ENCODE data around the gene DCDC2B. TPM values are rescaled to one million over a fixed set of nuclear protein-coding genes. Genes with fewer than 3 reads are reported as not detected.
A peak's percentile ranks its signal among the peaks of the same experiment; 100 is the strongest.

Gene DCDC2B
- total RNA-seq (2021): not detected in 2 replicates
- long read RNA-seq, partial matches to known transcripts: 0 of 6 reads
- long read RNA-seq, other reads (novel, unspliced or antisense): 6 of 6 reads

DNA sequence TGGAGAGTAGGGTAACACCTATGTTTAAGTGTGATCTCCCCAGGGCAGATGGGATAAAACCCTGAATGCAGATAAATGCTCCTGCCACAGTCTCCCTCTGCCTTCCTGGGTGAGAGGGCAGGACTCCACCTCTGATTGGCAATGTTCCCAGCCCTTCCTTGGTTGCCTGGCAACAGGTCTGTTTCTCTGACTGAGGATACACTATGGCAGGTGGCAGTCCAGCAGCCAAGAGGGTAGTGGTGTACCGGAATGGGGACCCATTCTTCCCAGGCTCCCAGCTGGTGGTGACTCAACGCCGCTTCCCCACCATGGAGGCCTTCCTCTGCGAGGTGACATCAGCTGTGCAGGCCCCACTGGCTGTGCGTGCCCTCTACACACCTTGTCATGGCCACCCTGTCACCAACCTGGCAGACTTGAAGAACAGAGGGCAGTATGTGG is at the start of gene DCDC2B:
Gene DCDC2B, plus strand, starts transcription at position 199 of the 438 bp plus-strand sequence. Its CDS starts 5 bp downstream, at position 204.
- Histone ChIP-seq H2BK5ac (ENCODE audit: insufficient read length, low read length) (no peak within 1 kb of the TSS), H3K23me2 (ENCODE audit: insufficient read length, low read depth, low read length, poor library complexity, severe bottlenecking) (peaks cover 10% of the 10 kb centered on the region), H3K79me1 (ENCODE audit: insufficient read depth, low read depth, low read length, poor library complexity, severe bottlenecking) (no peaks in the 10 kb centered on the region), H3K27ac (ENCODE audit: insufficient read length, low read depth, low read length) (no peak within 1 kb of the TSS), H3K23ac (ENCODE audit: insufficient read length, low read depth, low read length) (no peak within 1 kb of the TSS), H2AK5ac (ENCODE audit: insufficient read length, low read length) (no peak within 1 kb of the TSS), H3K79me2 (ENCODE audit: insufficient read depth, low read length) (no peaks in the 10 kb centered on the region), H3K4me2 (ENCODE audit: insufficient read depth, insufficient read length, low read length) (no peak within 1 kb of the TSS), H3K9ac (ENCODE audit: extremely low read depth, insufficient read length, low read length) (no peak within 1 kb of the TSS), H3K9me3 (ENCODE audit: control insufficient read depth, low read depth, low read length) (no peaks in the 10 kb centered on the region), H3K27me3 (ENCODE audit: insufficient read depth, low read length) (no peaks in the 10 kb centered on the region; the same call in 1 of the 2 replicates), H3T11ph (ENCODE audit: low read length) (no peak within 1 kb of the TSS), H3K14ac (ENCODE audit: insufficient read depth, low read length) (no peak within 1 kb of the TSS), H2AFZ (ENCODE audit: low read length) (no peak within 1 kb of the TSS), H3K4ac (ENCODE audit: low read depth, low read length) (no peak within 1 kb of the TSS), H4K91ac (ENCODE audit: insufficient read length, low read depth, low read length) (no peak within 1 kb of the TSS), H3K56ac (ENCODE audit: insufficient read length, low read depth, low read length) (no peak within 1 kb of the TSS), H2BK20ac (ENCODE audit: low read depth, low read length, poor library complexity, severe bottlenecking) (no peak within 1 kb of the TSS), H2BK12ac (ENCODE audit: insufficient read length, low read depth, low read length) (no peak within 1 kb of the TSS), H3K4me1 (ENCODE audit: insufficient read depth, low read length) (peaks cover 4% of the 10 kb centered on the region; the same call in 1 of the 2 replicates), H4K20me1 (ENCODE audit: control insufficient read depth, insufficient read depth, insufficient read length) (no peaks in the 10 kb centered on the region), H4K5ac (ENCODE audit: insufficient read length, low read depth, low read length) (no peak within 1 kb of the TSS), H2BK120ac (ENCODE audit: low read depth, low read length, poor library complexity, severe bottlenecking) (no peak within 1 kb of the TSS), H3K18ac (ENCODE audit: insufficient read length, low read depth, low read length) (no peak within 1 kb of the TSS), H2BK15ac (ENCODE audit: low read depth, low read length) (no peak within 1 kb of the TSS), H4K8ac (replicated peaks; ENCODE audit: insufficient read length, low read depth, low read length) (no peak within 1 kb of the TSS)
- H3K36me3 Mint-ChIP-seq (ENCODE audit: insufficient read depth in 1 of 3, low read depth in 3 of 3): peaks cover 0 to 14% (median 11%) of the 10 kb centered on the region in 3 experiments; a peak in 5 of 7 replicates
- no peak for DNase-seq
- peaks cover 12% of the 10 kb centered on the region for H3K27me3 Mint-ChIP-seq (ENCODE audit: low read depth)
- H3K9me3 Mint-ChIP-seq: no peaks in the 10 kb centered on the region
- WGBS (ENCODE audit: extremely low coverage, insufficient read length, low lambda C conversion rate): no CpG with 5 or more reads among the region's 5 CpGs
- peak within 1 kb of the TSS in 1 of 2 experiments; percentile 32; a peak in 1 of 5 replicates for H3K4me3 Mint-ChIP-seq
- peaks cover 8 to 11% of the 10 kb centered on the region in 2 experiments for H3K4me1 Mint-ChIP-seq
- TF ChIP-seq, protein P1, sequence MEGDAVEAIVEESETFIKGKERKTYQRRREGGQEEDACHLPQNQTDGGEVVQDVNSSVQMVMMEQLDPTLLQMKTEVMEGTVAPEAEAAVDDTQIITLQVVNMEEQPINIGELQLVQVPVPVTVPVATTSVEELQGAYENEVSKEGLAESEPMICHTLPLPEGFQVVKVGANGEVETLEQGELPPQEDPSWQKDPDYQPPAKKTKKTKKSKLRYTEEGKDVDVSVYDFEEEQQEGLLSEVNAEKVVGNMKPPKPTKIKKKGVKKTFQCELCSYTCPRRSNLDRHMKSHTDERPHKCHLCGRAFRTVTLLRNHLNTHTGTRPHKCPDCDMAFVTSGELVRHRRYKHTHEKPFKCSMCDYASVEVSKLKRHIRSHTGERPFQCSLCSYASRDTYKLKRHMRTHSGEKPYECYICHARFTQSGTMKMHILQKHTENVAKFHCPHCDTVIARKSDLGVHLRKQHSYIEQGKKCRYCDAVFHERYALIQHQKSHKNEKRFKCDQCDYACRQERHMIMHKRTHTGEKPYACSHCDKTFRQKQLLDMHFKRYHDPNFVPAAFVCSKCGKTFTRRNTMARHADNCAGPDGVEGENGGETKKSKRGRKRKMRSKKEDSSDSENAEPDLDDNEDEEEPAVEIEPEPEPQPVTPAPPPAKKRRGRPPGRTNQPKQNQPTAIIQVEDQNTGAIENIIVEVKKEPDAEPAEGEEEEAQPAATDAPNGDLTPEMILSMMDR (conservative IDR thresholded peaks at IDR 0.05): no peak
- peak within 1 kb of the TSS in 2 of 3 experiments; percentile 44 to 57; a peak in 2 of 7 replicates for H3K27ac Mint-ChIP-seq
